ENCODE results near the gene MCTP2.

MCTP2 gene

GRCh38 chr15:94360251-94360685 is 128.9 kb downstream of the MCTP2 start:
- DNase-seq = no peak

GRCh38 chr15:94362385-94363092 is 131.2 kb downstream of the MCTP2 start:
- no peak for DNase-seq

DNA sequence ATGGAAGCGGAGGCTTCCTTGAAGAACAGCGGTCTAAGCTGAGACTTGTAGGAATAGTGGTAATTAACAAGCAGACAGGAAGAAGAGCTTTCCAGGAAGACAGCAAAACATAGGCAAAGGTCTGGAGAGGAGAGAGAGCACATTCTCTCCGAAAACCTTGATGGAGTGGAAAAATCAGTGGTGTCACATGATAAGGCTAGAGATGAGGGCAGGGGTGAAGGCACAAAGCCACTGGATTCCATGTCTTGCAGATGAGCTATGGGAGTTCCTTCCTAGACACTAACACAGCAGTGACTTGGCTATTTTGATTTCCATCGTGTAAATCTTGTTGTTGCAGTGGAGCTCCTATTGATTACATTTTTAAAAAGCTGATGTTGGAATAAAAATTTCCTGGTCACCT is 132.0 kb downstream of the MCTP2 start:
- no peak for DNase-seq

- no peak for DNase-seq
Observed at GRCh38 chr15:94366781-94367180, 135.4 kb downstream of the MCTP2 start.

GRCh38 chr15:94367726-94368535 is 136.6 kb downstream of the MCTP2 start:
- no peak for DNase-seq

DNA sequence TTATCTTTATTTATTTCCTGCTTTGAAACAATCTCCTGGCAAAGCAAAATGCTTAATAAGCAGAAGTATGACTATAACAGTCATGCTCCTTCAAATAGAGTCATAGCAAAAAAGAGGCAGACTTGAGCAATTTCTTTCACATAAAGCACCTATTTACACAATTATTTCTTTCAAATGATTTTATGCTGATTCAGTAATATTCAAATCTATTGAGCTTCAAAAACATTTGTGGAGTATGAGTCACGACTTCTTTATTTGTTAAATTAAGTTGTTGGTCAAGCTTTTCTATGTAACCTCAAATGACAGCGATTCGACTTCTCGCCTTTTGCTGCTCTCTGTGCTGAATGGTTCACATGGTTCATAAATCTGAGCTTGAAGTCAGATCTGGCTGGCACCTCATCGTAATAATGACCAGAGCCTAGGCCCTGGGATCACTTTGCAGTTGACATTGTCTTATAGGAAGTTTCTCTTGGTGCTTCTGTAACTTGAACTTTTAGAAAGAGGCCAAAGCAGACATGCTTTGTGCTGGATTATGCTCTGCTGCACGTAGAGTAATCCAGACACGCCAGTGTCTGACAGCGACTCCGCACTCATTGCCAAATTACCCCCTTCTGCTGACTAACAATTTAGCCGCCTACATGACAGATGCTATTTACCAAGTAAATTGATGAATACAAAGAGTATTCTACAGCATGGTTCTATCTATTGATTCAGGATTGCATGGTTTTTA is 139.0 kb downstream of the MCTP2 start:
- DNase-seq = no peak

- no peak for DNase-seq
Observed at GRCh38 chr15:94370936-94371285, 139.6 kb downstream of the MCTP2 start.

DNA sequence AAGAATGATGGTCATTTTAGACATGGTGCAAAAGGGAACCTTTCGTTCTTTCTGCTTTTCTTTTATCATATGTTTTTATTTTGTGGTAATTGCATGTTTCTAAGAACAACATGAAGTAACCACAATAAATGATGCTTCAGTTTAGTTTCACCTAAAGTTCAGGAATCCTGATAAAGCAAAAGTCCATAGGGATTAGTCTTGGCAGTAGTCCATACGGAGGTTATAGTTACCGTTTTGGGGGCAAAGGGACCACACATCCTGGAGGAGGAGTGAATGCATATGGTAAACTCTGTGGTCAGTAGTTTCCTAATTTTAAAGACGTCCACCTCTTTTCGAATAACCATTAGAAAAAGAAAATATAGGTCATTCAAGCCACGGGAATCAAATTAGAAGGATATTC is 141.5 kb downstream of the MCTP2 start:
- no peak for DNase-seq

GRCh38 chr15:94375997-94376396 is 144.6 kb downstream of the MCTP2 start:
- DNase-seq = no peak

- DNase-seq = no peak
Observed at GRCh38 chr15:94379986-94380385, 148.6 kb downstream of the MCTP2 start.

GRCh38 chr15:94380798-94381197 is 149.4 kb downstream of the MCTP2 start:
- no peak for DNase-seq

DNA sequence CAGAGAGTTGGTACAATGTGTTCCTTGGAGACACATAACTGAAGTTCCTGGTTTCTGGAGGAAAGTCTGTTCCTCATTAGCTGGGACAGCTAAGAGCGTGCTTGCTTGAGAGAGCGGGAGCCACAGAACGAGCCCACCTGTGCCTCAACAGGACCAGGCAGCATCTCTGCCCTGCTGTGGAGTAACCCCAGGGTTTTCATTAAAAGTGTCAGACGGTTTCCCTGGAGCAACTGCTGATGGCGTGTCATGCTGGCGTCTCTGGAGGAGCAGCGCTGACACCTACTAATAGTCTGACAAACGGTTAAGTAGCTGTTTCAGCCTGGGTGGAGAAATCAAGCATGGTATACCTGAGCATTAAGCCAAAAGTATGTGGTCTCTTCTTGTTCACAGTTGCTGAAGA is 150.0 kb downstream of the MCTP2 start:
- DNase-seq = no peak

GRCh38 chr15:94383041-94383440 is 151.7 kb downstream of the MCTP2 start:
- DNase-seq = no peak

DNA sequence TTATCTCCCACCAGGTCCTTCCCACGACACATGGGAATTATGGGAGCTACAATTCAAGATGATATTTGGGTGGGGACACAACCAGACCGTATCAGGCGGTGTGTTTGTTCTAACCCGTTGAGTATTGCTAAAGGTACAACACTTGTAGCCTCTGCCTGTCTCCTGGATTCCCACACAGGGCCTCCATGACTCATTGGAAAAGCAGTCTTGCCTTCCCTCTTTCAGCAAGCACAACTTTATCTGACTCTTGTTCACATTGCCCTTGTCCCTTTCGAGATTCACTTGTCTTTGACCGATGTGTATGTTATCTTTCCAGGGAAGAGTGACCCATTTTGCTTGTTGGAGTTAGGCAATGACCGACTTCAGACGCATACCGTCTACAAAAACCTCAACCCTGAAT is 152.3 kb downstream of the MCTP2 start:
- DNase-seq = no peak

- no peak for DNase-seq
Observed at GRCh38 chr15:94385441-94385840, 154.1 kb downstream of the MCTP2 start.

DNA sequence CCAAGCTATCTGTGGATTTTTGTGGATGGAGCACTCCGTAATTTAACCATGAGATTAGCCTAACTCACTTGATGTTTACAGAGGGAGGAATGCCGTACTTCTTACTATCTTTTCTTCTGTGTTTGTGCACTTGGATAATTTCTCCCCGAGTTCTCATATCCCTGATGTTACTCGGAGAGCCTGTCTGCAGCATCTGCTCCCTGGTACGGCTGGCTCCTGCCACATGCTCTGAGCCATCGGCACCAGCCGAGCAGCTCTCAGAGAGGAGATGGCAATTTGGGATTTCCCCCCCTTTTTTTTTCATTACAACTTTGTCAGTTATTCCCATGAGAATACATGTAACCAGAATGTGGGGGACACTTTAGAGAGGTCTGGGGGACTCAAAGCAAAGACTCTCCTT is 155.0 kb downstream of the MCTP2 start:
- no peak for DNase-seq

- DNase-seq = no peak
Observed at GRCh38 chr15:94387442-94387841, 156.1 kb downstream of the MCTP2 start.

DNA sequence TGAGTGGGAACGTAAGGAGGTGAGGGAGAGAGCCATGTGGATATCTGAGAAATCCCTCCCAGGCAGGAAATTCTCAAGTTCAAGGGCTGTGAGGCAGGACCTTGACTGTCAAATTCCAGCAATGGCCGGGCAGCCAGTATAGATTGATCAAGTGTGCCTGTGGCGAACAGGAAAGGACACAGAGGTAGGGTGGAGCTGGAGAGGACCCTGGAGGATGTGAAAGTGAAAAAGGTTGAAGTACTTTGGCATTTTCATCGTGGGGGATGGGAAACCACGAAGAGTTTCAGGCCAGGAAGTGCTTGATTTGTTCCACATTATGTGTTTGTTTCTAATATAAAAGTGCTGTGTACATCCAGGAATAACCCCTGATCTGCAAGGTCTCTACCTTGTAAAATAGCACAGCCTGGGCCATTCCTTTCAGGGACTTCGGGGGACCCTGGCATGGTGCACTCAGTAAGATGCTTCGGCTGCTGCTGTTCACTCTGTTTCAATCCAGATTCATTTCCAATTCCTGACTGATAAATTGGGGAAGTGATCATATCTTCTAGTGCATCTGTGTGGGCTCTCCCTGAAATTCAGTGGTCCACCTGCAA is 156.6 kb downstream of the MCTP2 start:
- DNase-seq = no peak

DNA sequence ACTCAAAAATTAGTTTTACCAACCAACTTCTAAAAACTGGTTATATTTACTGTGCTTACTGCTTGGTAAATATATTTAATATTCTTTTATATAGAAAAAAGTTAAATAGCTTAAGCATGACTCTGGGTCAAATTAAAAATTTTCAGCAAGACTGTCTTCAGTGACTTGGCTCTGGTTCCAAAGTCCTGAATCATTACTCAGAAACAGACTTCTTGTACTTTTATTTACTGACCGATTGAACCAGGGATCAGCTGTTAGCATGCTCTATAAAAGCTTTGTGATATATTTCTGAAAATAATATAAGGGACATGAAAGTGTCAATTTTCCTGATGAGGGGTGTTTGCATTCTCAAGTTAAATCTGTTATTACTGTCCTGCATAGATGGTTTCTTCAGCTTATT is 164.3 kb downstream of the MCTP2 start:
- no peak for DNase-seq

- DNase-seq = no peak
Observed at GRCh38 chr15:94397337-94397736, 166.0 kb downstream of the MCTP2 start.

GRCh38 chr15:94398001-94398400 is 166.6 kb downstream of the MCTP2 start:
- no peak for DNase-seq

- no peak for DNase-seq
Observed at GRCh38 chr15:94400526-94401298, 169.4 kb downstream of the MCTP2 start.

DNA sequence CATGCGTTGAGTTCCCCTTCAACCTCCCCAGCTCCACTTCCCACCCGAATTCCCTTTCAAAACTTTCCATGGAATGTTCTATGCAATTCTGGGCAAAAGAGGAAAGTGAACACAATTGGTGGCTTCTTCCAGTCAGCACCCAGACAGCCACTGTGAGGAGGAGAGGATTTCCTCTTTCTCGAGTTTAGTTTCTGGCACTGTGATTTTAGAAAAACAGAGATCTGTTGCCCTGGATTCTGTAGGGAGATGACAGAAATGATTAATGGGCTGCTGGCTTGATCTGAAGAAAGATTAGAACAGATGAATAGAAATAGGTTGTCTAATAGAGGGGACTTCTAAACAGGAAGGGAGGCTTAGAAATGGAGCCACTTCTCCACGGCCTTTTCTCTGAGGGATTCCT is 172.0 kb downstream of the MCTP2 start:
- DNase-seq = no peak
